Endodermal cell (in vitro differentiated cells): ENCODE results near the gene ZNF138. TPM values are rescaled to one million over a fixed set of nuclear protein-coding genes. Genes with fewer than 3 reads are reported as not detected.

Experiments
- DNase-seq: peaks from one replicate; pipeline ENCODE4 v3.0.0-alpha.2; 2017
- H3K27ac ChIP-seq: 2 replicates; pipeline ENCODE4 v1.5.1; 2013; ENCODE audit warnings: mild to moderate bottlenecking, low read depth, low read length, moderate library complexity
- H3K27me3 ChIP-seq: 2 replicates; pipeline ENCODE4 v1.6.1; 2013; ENCODE audit warnings: mild to moderate bottlenecking, low read length, moderate library complexity; ENCODE audit not compliant: insufficient read depth, control insufficient read depth, poor library complexity, severe bottlenecking
- H3K36me3 ChIP-seq: 2 replicates; pipeline ENCODE4 v1.7.0; 2013; ENCODE audit warnings: mild to moderate bottlenecking, low read length, moderate library complexity; ENCODE audit not compliant: control insufficient read depth, insufficient read depth
- H3K4me1 ChIP-seq: one replicate; pipeline ENCODE4 v1.7.0; 2013; ENCODE audit warnings: low read length; ENCODE audit not compliant: control insufficient read depth, insufficient read depth
- H3K4me3 ChIP-seq: 2 replicates; pipeline ENCODE4 v1.5.1; 2013; ENCODE audit warnings: mild to moderate bottlenecking, low read length, moderate library complexity
- H3K9ac ChIP-seq: 2 replicates; pipeline ENCODE4 v1.6.1; 2013; ENCODE audit warnings: mild to moderate bottlenecking, low read length, moderate library complexity; ENCODE audit not compliant: poor library complexity, severe bottlenecking; ENCODE audit errors: extremely low read depth
- H3K9me3 ChIP-seq: 2 replicates; pipeline ENCODE4 v1.6.1; 2013; ENCODE audit warnings: mild to moderate bottlenecking, low read length, moderate library complexity; ENCODE audit not compliant: control insufficient read depth
- H3K27ac Mint-ChIP-seq: 2 replicates; pipeline ENCODE4 v1.8.0; 2020; ENCODE audit warnings: mixed read lengths
- H3K27me3 Mint-ChIP-seq: 2 replicates; pipeline ENCODE4 v1.8.0; 2021; ENCODE audit warnings: mild to moderate bottlenecking, mixed read lengths; ENCODE audit not compliant: insufficient read depth
- H3K36me3 Mint-ChIP-seq: 2 replicates; pipeline ENCODE4 v1.8.0; 2020; ENCODE audit warnings: low read depth, mixed read lengths
- H3K4me1 Mint-ChIP-seq: 2 replicates; pipeline ENCODE4 v1.8.0; 2020; ENCODE audit warnings: mixed read lengths
- H3K4me3 Mint-ChIP-seq: 2 replicates; pipeline ENCODE4 v1.8.0; 2020; ENCODE audit warnings: mild to moderate bottlenecking, moderate library complexity, mixed read lengths
- H3K9me3 Mint-ChIP-seq: 2 replicates; pipeline ENCODE4 v1.8.0; 2020; ENCODE audit warnings: mild to moderate bottlenecking, mixed read lengths
- WGBS, 2 experiments: methylation state at CpG; one replicate each; pipeline versions ENCODE4 v1.1.5 to v1.1.7; 2013; ENCODE audit warnings: missing lambda C conversion rate in 2 of 2, mixed read lengths in 1 of 2; ENCODE audit not compliant: insufficient coverage in 1 of 2, insufficient read length in 1 of 2; 5-methylcytosine and 5-hydroxymethylcytosine counted together
- total RNA-seq, 2 donors: library from RNA; stranded (reverse); fragmentation: NEBNext Ultra II Directional in 1 of 2; extraction: Animal tissue kit (Norgen Biotek cat#: 25700) in 1 of 2; gene quantifications; 2 replicates in 1 of 2; 3 replicates in 1 of 2; pipeline ENCODE4 v1.2.1, GENCODE V29; 2021
- TF ChIP-seq, protein P1 (sequence below): fragments of 200-600 bp; sonication (generic); conservative IDR thresholded peaks from 2 replicates; pipeline ENCODE4 v1.5.0; 2021; ENCODE audit warnings: antibody characterized with exemption, mild to moderate bottlenecking

Gene ZNF138
- total RNA-seq, 2 donors from 2014 or later = 28.0 to 32.9 TPM

DNA sequence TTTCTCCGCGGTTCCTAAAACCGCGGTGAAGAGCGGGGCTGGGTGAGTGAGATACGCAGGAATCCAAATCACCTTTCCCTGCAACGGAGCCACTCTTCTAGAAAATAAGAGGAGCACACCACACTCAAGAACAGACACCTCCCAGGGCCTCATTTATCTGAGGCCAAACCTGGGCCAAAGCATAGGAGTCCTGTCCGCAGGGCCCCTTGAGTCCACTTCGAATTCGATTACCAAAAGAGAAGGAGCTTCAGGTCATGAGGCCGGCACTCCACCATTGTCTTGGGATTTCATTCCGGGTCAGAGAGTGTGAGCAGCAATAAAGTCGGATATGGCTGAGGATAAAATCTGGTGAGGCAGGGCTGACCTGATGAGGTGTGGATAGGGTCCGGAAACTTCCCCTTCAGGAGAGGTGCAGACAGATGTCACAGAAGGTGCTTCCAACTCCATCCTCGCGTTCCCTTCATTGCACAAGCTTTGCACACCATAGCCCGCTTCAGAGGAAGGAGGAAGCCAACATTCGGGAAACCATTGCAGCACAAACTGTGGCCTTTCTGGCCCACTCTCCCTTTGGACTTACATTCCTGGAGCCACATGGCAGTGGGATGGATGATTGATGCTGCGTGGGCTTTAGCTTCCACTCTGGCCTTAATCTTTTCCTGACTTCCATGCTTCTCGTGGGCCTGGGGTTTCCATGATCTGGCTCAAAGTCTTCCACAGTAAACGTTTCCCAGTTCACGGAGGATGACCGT, 81.6 kb downstream of the ZNF138 start:
- Mint-ChIP-seq H3K4me3 (no peak overlapping the region), H3K27ac (no peak overlapping the region), H3K27me3 (peaks cover 43% of the 10 kb centered on the region), H3K9me3 (peaks cover 78% of the 10 kb centered on the region), H3K4me1 (no peaks in the 10 kb centered on the region), H3K36me3 (no peaks in the 10 kb centered on the region)
- no peak for DNase-seq
- Histone ChIP-seq H3K9me3 (no peaks in the 10 kb centered on the region), H3K27me3 (peaks cover 30% of the 10 kb centered on the region), H3K36me3 (no peaks in the 10 kb centered on the region), H3K4me3 (no peak overlapping the region), H3K4me1 (no peaks in the 10 kb centered on the region), H3K27ac (no peak overlapping the region), H3K9ac (no peak overlapping the region)
- WGBS, 2 experiments = 90 to 95% methylated on average over 20 to 23 of the region's 23 CpGs
- TF ChIP-seq, protein P1, sequence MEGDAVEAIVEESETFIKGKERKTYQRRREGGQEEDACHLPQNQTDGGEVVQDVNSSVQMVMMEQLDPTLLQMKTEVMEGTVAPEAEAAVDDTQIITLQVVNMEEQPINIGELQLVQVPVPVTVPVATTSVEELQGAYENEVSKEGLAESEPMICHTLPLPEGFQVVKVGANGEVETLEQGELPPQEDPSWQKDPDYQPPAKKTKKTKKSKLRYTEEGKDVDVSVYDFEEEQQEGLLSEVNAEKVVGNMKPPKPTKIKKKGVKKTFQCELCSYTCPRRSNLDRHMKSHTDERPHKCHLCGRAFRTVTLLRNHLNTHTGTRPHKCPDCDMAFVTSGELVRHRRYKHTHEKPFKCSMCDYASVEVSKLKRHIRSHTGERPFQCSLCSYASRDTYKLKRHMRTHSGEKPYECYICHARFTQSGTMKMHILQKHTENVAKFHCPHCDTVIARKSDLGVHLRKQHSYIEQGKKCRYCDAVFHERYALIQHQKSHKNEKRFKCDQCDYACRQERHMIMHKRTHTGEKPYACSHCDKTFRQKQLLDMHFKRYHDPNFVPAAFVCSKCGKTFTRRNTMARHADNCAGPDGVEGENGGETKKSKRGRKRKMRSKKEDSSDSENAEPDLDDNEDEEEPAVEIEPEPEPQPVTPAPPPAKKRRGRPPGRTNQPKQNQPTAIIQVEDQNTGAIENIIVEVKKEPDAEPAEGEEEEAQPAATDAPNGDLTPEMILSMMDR = no peak

DNA sequence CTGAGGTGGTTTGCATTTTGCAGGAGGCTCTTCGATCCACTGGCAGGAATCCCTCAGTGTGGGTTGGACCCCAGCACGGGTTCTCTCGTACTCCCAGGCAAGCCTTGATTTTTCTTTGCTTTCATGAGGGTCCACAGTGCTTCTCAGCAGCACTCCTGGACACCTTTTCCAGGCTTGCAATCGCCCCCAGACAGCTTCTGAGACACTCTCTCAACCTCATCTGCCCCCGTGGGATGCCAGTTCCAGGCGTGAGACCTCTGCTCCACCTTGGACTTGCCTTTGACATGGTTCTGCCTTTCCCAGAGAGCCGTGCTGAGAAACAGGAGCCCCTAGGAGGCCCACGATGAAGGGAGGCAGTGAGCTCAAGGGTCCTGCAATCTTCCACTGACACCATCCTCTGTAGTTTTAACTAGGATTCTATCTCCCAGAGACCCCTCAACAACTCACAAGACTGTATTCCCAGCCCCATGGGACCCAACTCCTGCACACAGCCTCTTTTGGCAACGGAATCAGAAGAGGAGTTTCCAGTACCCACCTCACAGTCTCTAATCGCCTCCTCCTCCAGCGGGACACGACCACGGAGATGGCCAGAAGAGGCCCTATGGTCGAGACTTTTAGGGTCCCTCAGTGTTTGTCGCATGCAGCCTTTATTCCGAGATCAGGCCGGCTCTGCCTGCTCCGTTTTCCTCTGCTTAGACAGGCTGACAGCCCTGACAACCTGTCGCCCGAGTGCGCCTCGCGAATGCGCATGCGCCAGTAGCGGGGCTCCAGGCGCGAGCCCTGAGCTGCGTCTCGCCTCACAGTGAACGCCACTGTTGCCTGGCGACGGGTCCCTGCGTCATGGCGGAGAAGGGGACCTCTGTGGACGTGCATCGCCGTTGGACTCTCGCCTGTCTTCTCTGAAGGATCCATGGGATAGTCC, 82.8 kb downstream of the ZNF138 start:
- Histone ChIP-seq H3K36me3 (no peaks in the 10 kb centered on the region), H3K9me3 (no peaks in the 10 kb centered on the region), H3K9ac (no peak overlapping the region), H3K27ac (no peak overlapping the region), H3K4me3 (peak overlapping the region; percentile 65), H3K4me1 (no peaks in the 10 kb centered on the region), H3K27me3 (peaks cover 30% of the 10 kb centered on the region)
- H3K27me3 Mint-ChIP-seq = peaks cover 53% of the 10 kb centered on the region
- TF ChIP-seq, protein P1 = no peak
- peak overlapping the region; percentile 31 for H3K4me3 Mint-ChIP-seq
- peaks cover 79% of the 10 kb centered on the region for H3K9me3 Mint-ChIP-seq
- peak; percentile 47 for DNase-seq
- H3K4me1 Mint-ChIP-seq = no peaks in the 10 kb centered on the region
- no peak overlapping the region for H3K27ac Mint-ChIP-seq
- WGBS, 2 experiments = 25 to 26% methylated on average over 18 to 39 of the region's 39 CpGs
- H3K36me3 Mint-ChIP-seq = no peaks in the 10 kb centered on the region

DNA sequence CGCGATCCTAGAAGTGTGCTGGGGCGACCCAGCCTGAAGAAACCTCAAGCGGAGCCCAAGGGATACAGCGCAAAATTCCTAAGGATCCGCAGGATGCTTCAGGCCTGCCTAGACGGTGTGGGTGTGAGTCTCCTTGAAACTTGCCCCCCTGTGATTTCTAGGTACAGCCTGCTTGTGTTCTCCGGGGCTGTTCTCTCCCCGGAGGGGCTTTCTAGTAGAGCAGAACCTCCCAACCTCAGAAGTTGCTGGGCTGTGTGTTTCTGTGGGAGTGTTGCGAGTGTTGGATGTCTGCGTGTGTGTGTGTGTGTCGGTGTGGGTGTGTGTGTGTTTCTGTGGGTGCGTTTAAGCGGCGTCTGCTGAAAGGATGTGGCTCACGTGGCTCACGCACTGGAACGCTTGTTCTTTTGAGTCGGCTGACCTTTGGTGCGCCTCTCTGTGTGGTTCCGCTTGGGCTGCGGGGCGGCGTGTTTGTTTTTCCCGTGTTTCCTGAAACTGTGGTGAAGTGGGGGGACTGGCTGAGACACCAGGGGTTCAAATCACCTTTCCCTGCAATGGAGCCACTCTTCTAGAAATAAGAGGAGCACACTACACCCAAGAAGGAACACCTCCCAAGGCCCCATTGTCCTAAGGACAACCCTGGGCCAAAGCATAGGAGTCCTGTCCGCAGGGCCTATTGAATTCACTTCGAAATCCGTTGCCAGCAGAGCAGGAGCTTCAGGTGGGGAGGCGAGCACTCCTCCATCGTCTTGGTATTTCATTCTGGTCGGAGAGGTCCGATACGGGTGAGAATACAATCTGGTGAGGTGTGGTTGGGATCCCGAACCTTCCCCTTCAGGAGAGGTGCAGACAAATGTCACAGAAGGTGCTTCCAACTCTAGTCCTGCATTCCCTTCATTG, 83.7 kb downstream of the ZNF138 start:
- peaks cover 3% of the 10 kb centered on the region for H3K36me3 Mint-ChIP-seq
- H3K27me3 Mint-ChIP-seq = peaks cover 62% of the 10 kb centered on the region
- TF ChIP-seq, protein P1 = no peak
- no peak overlapping the region for H3K27ac Mint-ChIP-seq
- H3K27ac ChIP-seq = no peak overlapping the region
- H3K9me3 Mint-ChIP-seq = peaks cover 79% of the 10 kb centered on the region
- no peaks in the 10 kb centered on the region for H3K4me1 Mint-ChIP-seq
- peak; percentile 15 for DNase-seq
- WGBS, 2 experiments = 74 to 80% methylated on average over 15 to 34 of the region's 34 CpGs
- peaks cover 30% of the 10 kb centered on the region for H3K27me3 ChIP-seq
- H3K4me3 Mint-ChIP-seq = peak overlapping the region; percentile 31
- no peak overlapping the region for H3K9ac ChIP-seq
- H3K36me3 ChIP-seq = no peaks in the 10 kb centered on the region
- H3K4me3 ChIP-seq = peak overlapping the region; percentile 65
- no peaks in the 10 kb centered on the region for H3K9me3 ChIP-seq
- no peaks in the 10 kb centered on the region for H3K4me1 ChIP-seq
